Glomerular endothelial cell (primary cell): ENCODE data around the gene ANKMY1. TPM values are rescaled to one million over a fixed set of nuclear protein-coding genes. Genes with fewer than 3 reads are reported as not detected.

Source experiments
- DNase-seq: peaks from one replicate; pipeline ENCODE4 v3.0.0-alpha.2; 2011; ENCODE audit warnings: low read depth, low spot score; ENCODE audit errors: extremely low read depth
- total RNA-seq: library from RNA; depleted of rRNA; stranded (reverse); fragments of >200 nt; gene quantifications from 2 replicates; pipeline ENCODE4 v1.2.3, GENCODE V29; 2015

Gene ANKMY1
- total RNA-seq, 1 donor from 2014 or later, result 8.3 TPM

- no peak for DNase-seq
These were observed 120.3 kb downstream of the ANKMY1 start for GRCh38 chr2:240437551-240437860.

- no peak for DNase-seq
These were observed 120.9 kb downstream of the ANKMY1 start for GRCh38 chr2:240436683-240437550.

- DNase-seq, result no peak
These were observed 121.7 kb downstream of the ANKMY1 start for GRCh38 chr2:240435948-240436682.

GRCh38 chr2:240435457-240435947 lies 122.3 kb downstream of the ANKMY1 start, which contains the start of gene GPC1:
Gene GPC1, plus strand, starts transcription at chr2:240435663. Its CDS starts 256 bp downstream, at chr2:240435919.
- DNase-seq, result no peak

- no peak for DNase-seq
These were observed 122.9 kb downstream of the ANKMY1 start for GRCh38 chr2:240434728-240435456.

- DNase-seq, result peak; percentile 4
These were observed 123.6 kb downstream of the ANKMY1 start for GRCh38 chr2:240433973-240434727.

- DNase-seq, result no peak
These were observed 124.7 kb downstream of the ANKMY1 start for GRCh38 chr2:240432820-240433801.

GRCh38 chr2:240432430-240432819 lies 125.4 kb downstream of the ANKMY1 start:
- DNase-seq, result no peak

GRCh38 chr2:240431661-240432424 lies 125.9 kb downstream of the ANKMY1 start:
- no peak for DNase-seq

GRCh38 chr2:240431271-240431660 lies 126.5 kb downstream of the ANKMY1 start:
- no peak for DNase-seq

GRCh38 chr2:240430595-240430994 lies 127.2 kb downstream of the ANKMY1 start:
- no peak for DNase-seq

- no peak for DNase-seq
These were observed 127.8 kb downstream of the ANKMY1 start for GRCh38 chr2:240429872-240430491.

Other genes starting within 250 kb of the ANKMY1 start
- gene GPC1, start 122.3 kb downstream of the ANKMY1 start, total RNA-seq, result 141 and 173 TPM in 2 replicates
- 1.8 and 3.1 TPM in 2 replicates for gene DUSP28, start 2.4 kb upstream of the ANKMY1 start, total RNA-seq
- 108 and 141 TPM in 2 replicates for gene RNPEPL1, start 10.5 kb upstream of the ANKMY1 start, total RNA-seq
- gene CAPN10, start 28.7 kb upstream of the ANKMY1 start, total RNA-seq, result 23.3 and 32.1 TPM in 2 replicates
- 0.23 and 0.24 TPM in 2 replicates for gene GPR35, start 67.5 kb upstream of the ANKMY1 start, total RNA-seq
- not detected in 2 replicates for gene AQP12B, start 124.9 kb upstream of the ANKMY1 start, total RNA-seq
- not detected in 2 replicates for gene AQP12A, start 133.9 kb upstream of the ANKMY1 start, total RNA-seq